Measurements from ENCODE around the gene SPAG9. TPM values are rescaled to one million over a fixed set of nuclear protein-coding genes. Genes with fewer than 3 reads are reported as not detected.

Gene SPAG9
- total and polyA plus RNA-seq, 2 donors (not counting 1 experiment from before 2014, with no cell fraction given), result 8.6 to 64.1 TPM

DNA sequence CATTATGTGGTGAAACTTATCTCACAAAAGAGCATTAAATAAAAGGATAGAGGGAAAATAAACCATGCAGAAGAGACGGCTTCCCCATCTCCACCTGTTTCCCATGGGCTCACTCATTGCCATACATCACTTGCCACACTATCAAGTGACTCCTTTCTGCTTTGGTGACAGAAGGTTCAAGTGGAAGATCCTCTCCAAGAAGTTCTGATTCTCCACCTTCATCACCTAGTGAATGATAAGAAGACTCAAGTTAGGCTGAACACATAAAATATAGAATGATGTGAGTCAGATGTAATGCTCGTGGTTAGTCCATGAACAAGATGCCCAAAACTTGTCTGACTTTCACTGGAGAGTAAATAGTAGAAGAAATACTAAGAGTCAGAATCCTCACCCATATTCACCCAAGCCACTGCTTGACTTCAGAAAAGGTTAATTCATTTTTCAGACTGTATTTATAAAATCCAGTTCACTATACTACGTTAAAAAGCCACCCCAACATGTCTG lies 154.5 kb downstream of the SPAG9 start:
- no peaks in the 10 kb centered on the region for H3K9me3 Mint-ChIP-seq (ENCODE audit: insufficient read depth)
- H3K79me2 ChIP-seq (ENCODE audit: control insufficient read depth, insufficient read depth, low read length), result no peaks in the 10 kb centered on the region
- intact Hi-C loops (cut with micrococcal nuclease), result no loop called here
- H4K20me1 ChIP-seq (ENCODE audit: control insufficient read depth, insufficient read depth, low read length, poor library complexity, severe bottlenecking), result no peaks in the 10 kb centered on the region
- H3K4me1 Mint-ChIP-seq, result no peaks in the 10 kb centered on the region
- no peaks in the 10 kb centered on the region for H3K27me3 ChIP-seq (replicated peaks in 1 of 4; ENCODE audit: control extremely low read depth in 1 of 4, control insufficient read depth in 3 of 4, insufficient read depth in 4 of 4, low read length in 3 of 4)
- ChIA-PET CTCF (interaction anchor here (0.8 to 3.4 kb wide), 4 partner anchors 10 to 114 kb away, joined by 3 to 20 read pairs (median 7); no protein-coding TSS in a partner anchor), POLR2A (no interaction called here)
- no peak overlapping the region for H3K9ac ChIP-seq (ENCODE audit: low read length)
- H3K36me3 ChIP-seq (replicated peaks in 1 of 2; ENCODE audit: control extremely low read depth in 1 of 2, control insufficient read depth in 1 of 2, extremely low read depth in 1 of 2, insufficient read depth in 2 of 2, low read length in 1 of 2), result peaks cover 2 to 52% of the 10 kb centered on the region in 2 experiments
- no peak overlapping the region for H3K4me3 ChIP-seq (ENCODE audit: control extremely low read depth in 1 of 5, extremely low read depth in 1 of 5, insufficient read depth in 1 of 5, low read depth in 2 of 5, low read length in 4 of 5)
- no peak overlapping the region for H3K27ac ChIP-seq (ENCODE audit: low read length in 2 of 2)
- no CpG with 5 or more reads among the region's 3 CpGs for WGBS (ENCODE audit: insufficient coverage)
- no peaks in the 10 kb centered on the region for H3K4me1 ChIP-seq (ENCODE audit: control insufficient read depth in 2 of 2, insufficient read depth in 2 of 2, low read length in 2 of 2)
- ATAC-seq (ENCODE audit: low read depth), result no peak
- H3K27ac Mint-ChIP-seq, result no peak overlapping the region
- H3K4me3 Mint-ChIP-seq, result no peak overlapping the region
- no peak overlapping the region for H2AFZ ChIP-seq (ENCODE audit: insufficient read depth, low read depth, low read length, poor library complexity, severe bottlenecking)
- H3K27me3 Mint-ChIP-seq, result no peaks in the 10 kb centered on the region
- TF ChIP-seq EZH2 (IDR thresholded peaks at IDR 0.05; ENCODE audit: borderline replicate concordance, insufficient read depth, low read depth, low read length, poor library complexity, severe bottlenecking), result no peak
- TF ChIP-seq, protein P1, sequence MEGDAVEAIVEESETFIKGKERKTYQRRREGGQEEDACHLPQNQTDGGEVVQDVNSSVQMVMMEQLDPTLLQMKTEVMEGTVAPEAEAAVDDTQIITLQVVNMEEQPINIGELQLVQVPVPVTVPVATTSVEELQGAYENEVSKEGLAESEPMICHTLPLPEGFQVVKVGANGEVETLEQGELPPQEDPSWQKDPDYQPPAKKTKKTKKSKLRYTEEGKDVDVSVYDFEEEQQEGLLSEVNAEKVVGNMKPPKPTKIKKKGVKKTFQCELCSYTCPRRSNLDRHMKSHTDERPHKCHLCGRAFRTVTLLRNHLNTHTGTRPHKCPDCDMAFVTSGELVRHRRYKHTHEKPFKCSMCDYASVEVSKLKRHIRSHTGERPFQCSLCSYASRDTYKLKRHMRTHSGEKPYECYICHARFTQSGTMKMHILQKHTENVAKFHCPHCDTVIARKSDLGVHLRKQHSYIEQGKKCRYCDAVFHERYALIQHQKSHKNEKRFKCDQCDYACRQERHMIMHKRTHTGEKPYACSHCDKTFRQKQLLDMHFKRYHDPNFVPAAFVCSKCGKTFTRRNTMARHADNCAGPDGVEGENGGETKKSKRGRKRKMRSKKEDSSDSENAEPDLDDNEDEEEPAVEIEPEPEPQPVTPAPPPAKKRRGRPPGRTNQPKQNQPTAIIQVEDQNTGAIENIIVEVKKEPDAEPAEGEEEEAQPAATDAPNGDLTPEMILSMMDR (IDR thresholded peaks at IDR 0.05), result no peak
- H3K9me3 ChIP-seq (ENCODE audit: control extremely low read depth in 1 of 3, control insufficient read depth in 2 of 3, insufficient read depth in 1 of 3, low read length in 2 of 3), result no peaks in the 10 kb centered on the region
- H3K4me2 ChIP-seq (replicated peaks; ENCODE audit: low read depth, low read length, poor library complexity, severe bottlenecking), result no peak overlapping the region
- DNase-seq, result no peak

DNA sequence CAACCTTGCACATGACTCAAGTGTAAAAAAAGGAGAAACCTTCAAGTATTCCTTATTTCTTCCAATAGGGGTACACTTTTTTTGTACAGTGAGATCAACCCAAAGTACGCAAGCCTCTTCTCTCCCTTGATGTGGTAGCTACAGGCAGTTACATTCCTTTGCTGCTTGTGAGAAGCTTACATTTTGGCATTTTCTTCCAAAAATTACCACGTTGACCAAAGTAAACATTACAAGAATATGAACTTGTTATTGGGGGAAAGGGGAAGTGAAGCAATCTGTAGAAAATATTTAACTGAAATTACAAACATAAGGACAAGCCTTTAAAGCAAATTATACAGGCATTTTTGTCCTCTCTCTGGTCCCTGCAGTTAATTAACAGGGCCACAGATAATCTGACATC lies 157.5 kb downstream of the SPAG9 start:
- no peaks in the 10 kb centered on the region for H3K79me2 ChIP-seq (ENCODE audit: control insufficient read depth, insufficient read depth, low read length)
- ChIA-PET POLR2A (no interaction called here), CTCF (interaction anchor here (3.4 kb wide), 1 partner anchor 111 kb away, joined by 20 read pairs; no protein-coding TSS in a partner anchor)
- H3K9me3 ChIP-seq (ENCODE audit: control extremely low read depth in 1 of 3, control insufficient read depth in 2 of 3, insufficient read depth in 1 of 3, low read length in 2 of 3), result no peaks in the 10 kb centered on the region
- ATAC-seq (ENCODE audit: low read depth) (no peak), DNase-seq (no peak)
- H3K27ac ChIP-seq (ENCODE audit: low read length in 2 of 2), result no peak overlapping the region
- TF ChIP-seq, protein P1 (IDR thresholded peaks at IDR 0.05), result no peak
- TF ChIP-seq EZH2 (IDR thresholded peaks at IDR 0.05; ENCODE audit: borderline replicate concordance, insufficient read depth, low read depth, low read length, poor library complexity, severe bottlenecking), result no peak
- no CpG with 5 or more reads among the region's 2 CpGs for whole genome bisulfite sequencing (ENCODE audit: insufficient coverage)
- H3K4me3 Mint-ChIP-seq, result no peak overlapping the region
- H3K4me1 ChIP-seq (ENCODE audit: control insufficient read depth in 2 of 2, insufficient read depth in 2 of 2, low read length in 2 of 2), result no peaks in the 10 kb centered on the region
- no peak overlapping the region for H3K4me3 ChIP-seq (ENCODE audit: control extremely low read depth in 1 of 5, extremely low read depth in 1 of 5, insufficient read depth in 1 of 5, low read depth in 2 of 5, low read length in 4 of 5)
- no peak overlapping the region for H3K27ac Mint-ChIP-seq
- intact Hi-C loops (cut with micrococcal nuclease), result no loop called here
- no peak overlapping the region for H2AFZ ChIP-seq (ENCODE audit: insufficient read depth, low read depth, low read length, poor library complexity, severe bottlenecking)
- no peak overlapping the region for H3K9ac ChIP-seq (ENCODE audit: low read length)
- H3K9me3 Mint-ChIP-seq (ENCODE audit: insufficient read depth), result no peaks in the 10 kb centered on the region
- H3K27me3 Mint-ChIP-seq, result no peaks in the 10 kb centered on the region
- peaks cover 2 to 35% of the 10 kb centered on the region in 2 experiments for H3K36me3 ChIP-seq (replicated peaks in 1 of 2; ENCODE audit: control extremely low read depth in 1 of 2, control insufficient read depth in 1 of 2, extremely low read depth in 1 of 2, insufficient read depth in 2 of 2, low read length in 1 of 2)
- no peaks in the 10 kb centered on the region for H3K27me3 ChIP-seq (replicated peaks in 1 of 4; ENCODE audit: control extremely low read depth in 1 of 4, control insufficient read depth in 3 of 4, insufficient read depth in 4 of 4, low read length in 3 of 4)
- no peak overlapping the region for H3K4me2 ChIP-seq (replicated peaks; ENCODE audit: low read depth, low read length, poor library complexity, severe bottlenecking)
- no peaks in the 10 kb centered on the region for H3K4me1 Mint-ChIP-seq
- no peaks in the 10 kb centered on the region for H4K20me1 ChIP-seq (ENCODE audit: control insufficient read depth, insufficient read depth, low read length, poor library complexity, severe bottlenecking)

Data from B cell (primary cell).